HL-60 (cell line): ENCODE results near the gene PDE8B.

Source experiments
- DNase-seq, 2 experiments: peaks; one replicate each; pipeline ENCODE4 v3.0.0-alpha.2; 2010 to 2020; ENCODE audit warnings: low read depth in 1 of 2, low spot score in 1 of 2
- H3K27ac ChIP-seq: fragments of 250-450 bp; sonication (Bioruptor Pico); replicated peaks from 2 replicates; pipeline ENCODE4 v1.5.1; 2020; ENCODE audit warnings: mild to moderate bottlenecking, moderate library complexity
- H3K27me3 ChIP-seq: fragments of 250-450 bp; sonication (Bioruptor Pico); 2 replicates; pipeline ENCODE4 v1.5.1; 2021; ENCODE audit warnings: mild to moderate bottlenecking, moderate library complexity; ENCODE audit not compliant: insufficient read depth, poor library complexity, severe bottlenecking
- H3K4me3 ChIP-seq: replicated peaks from 2 replicates; pipeline ENCODE4 v1.5.1; 2011; ENCODE audit warnings: mild to moderate bottlenecking, control low read depth, low read length; ENCODE audit not compliant: insufficient read depth
- CTCF ChIP-seq: IDR thresholded peaks from one replicate; pipeline ENCODE4 v1.5.1; 2011; ENCODE audit warnings: low read length, control low read depth, inconsistent platforms; ENCODE audit not compliant: insufficient read depth
- GABPA ChIP-seq: IDR thresholded peaks from 2 replicates; pipeline ENCODE4 v1.6.1; 2012; ENCODE audit warnings: low read depth
- POLR2AphosphoS5 ChIP-seq: IDR thresholded peaks from 2 replicates; pipeline ENCODE4 v1.6.1; 2012; ENCODE audit warnings: low read depth
- REST ChIP-seq: IDR thresholded peaks from 2 replicates; pipeline ENCODE4 v1.6.1; 2012; ENCODE audit warnings: low read depth; ENCODE audit not compliant: insufficient replicate concordance
- SPI1 ChIP-seq: IDR thresholded peaks from 2 replicates; pipeline ENCODE4 v1.6.1; 2012; ENCODE audit warnings: low read depth, mild to moderate bottlenecking, borderline replicate concordance
- long read RNA-seq: library from polyadenylated mRNA; unstranded; transcript quantifications from one replicate; pipeline ENCODE4 v2.0.0, GENCODE V29; 2020

Gene PDE8B
- long read RNA-seq, result 0 reads

- Histone ChIP-seq H3K27me3 (peaks cover 10% of the 10 kb centered on the region), H3K4me3 (peak within 1 kb of the TSS; percentile 35), H3K27ac (no peak within 1 kb of the TSS)
- no peak for TF ChIP-seq POLR2AphosphoS5
- TF ChIP-seq CTCF, result no peak
- no peak for TF ChIP-seq SPI1
- no peak for TF ChIP-seq REST
- no peak for TF ChIP-seq GABPA
- DNase-seq, result no peak
Observed at GRCh38 chr5:77210091-77210963, at the start of gene PDE8B. TSS of gene PDE8B (plus strand) at chr5:77210680. CDS start at chr5:77210926, 246 bp downstream.

GRCh38 chr5:77163453-77163852 lies 47.0 kb upstream of the PDE8B start:
- no peak for DNase-seq
- no peak overlapping the region for H3K27ac ChIP-seq
- no peak for TF ChIP-seq SPI1
- TF ChIP-seq GABPA, result no peak
- no peak for TF ChIP-seq POLR2AphosphoS5
- no peak for TF ChIP-seq REST
- TF ChIP-seq CTCF, result no peak
- no peak overlapping the region for H3K4me3 ChIP-seq
- no peaks in the 10 kb centered on the region for H3K27me3 ChIP-seq

GRCh38 chr5:77167063-77167462 lies 43.4 kb upstream of the PDE8B start:
- no peak overlapping the region for H3K4me3 ChIP-seq
- DNase-seq, result no peak
- TF ChIP-seq POLR2AphosphoS5, result no peak
- TF ChIP-seq CTCF, result no peak
- TF ChIP-seq REST, result no peak
- TF ChIP-seq GABPA, result no peak
- no peak for TF ChIP-seq SPI1
- H3K27me3 ChIP-seq, result no peaks in the 10 kb centered on the region
- no peak overlapping the region for H3K27ac ChIP-seq
